ENCODE data around the gene LCP1. TPM values are rescaled to one million over a fixed set of nuclear protein-coding genes. Genes with fewer than 3 reads are reported as not detected.

The LCP1 gene
- total and polyA plus RNA-seq, 2 of the 13 experiments (the other 11 are each of a cell fraction or from before 2014, with no cell fraction given) = 1.6 TPM

DNA sequence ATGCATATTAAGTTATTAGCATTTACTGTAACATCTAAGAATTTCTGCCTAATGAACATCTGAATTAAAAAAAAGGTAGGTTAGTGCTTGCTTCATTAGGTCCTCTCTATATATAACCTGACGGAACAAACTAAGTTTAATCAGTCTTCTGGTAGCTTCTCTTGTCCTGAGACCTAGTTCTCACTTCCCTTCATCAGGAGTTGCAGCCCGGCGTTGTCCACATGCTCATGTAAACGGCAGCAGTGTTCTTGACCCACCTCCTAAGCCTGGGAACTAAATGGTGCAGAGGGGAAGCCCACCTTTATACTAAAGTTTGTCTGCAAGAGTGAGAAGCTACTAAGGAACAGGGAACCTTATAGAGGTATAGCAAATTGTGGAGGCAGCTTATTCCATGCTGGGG is 45.3 kb downstream of the LCP1 start (continued):
- TF ChIP-seq ZNF326 (CRISPR knock-in tag; IDR thresholded peaks at IDR 0.05; ENCODE audit: borderline replicate concordance) (no peak), ZNF570 (CRISPR knock-in tag; IDR thresholded peaks at IDR 0.05; ENCODE audit: borderline replicate concordance) (no peak), ATF1 (CRISPR knock-in tag; IDR thresholded peaks at IDR 0.05) (no peak), NFATC3 (CRISPR knock-in tag; IDR thresholded peaks at IDR 0.05) (no peak), POLR2G (IDR thresholded peaks at IDR 0.05; ENCODE audit: low read depth, low read length) (no peak)

DNA sequence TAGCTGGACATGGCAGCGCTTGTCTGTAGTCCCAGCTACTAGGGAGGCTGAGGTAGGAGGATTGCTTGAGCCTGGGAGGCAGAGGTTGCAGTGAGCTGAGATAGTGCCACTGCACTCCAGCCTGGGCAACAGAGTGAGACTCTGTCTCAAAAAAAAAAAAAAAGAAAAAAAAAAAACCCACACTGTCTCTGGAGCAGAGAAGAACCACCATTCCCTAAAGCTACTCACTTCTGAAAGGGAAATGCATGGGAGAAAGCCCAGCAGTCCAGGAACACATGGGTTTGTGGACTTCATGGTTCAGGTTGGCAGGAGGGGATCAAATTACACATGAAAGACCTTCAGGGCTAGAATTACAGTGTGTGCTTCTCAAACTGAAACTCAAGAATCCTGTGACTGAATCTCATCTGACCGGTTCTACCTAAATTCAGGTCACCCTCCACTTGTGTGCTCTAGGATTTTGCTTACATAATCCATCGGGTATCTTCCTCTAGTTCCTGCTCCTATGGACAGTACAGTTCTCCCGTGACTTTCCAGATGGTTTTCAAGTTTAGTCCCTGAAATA is 46.9 kb downstream of the LCP1 start:
- Histone ChIP-seq H3K4me1 (ENCODE audit: insufficient read depth, low read length) (peaks cover 43% of the 10 kb centered on the region), H3K36me3 (replicated peaks in 1 of 2; ENCODE audit: control insufficient read depth in 1 of 2, insufficient read depth in 2 of 2, low read length in 2 of 2) (no peaks in the 10 kb centered on the region), H4K20me1 (ENCODE audit: insufficient read depth, low read length) (no peaks in the 10 kb centered on the region), H3K79me2 (ENCODE audit: insufficient read depth, low read length) (no peaks in the 10 kb centered on the region), H2AFZ (ENCODE audit: low read length) (peak overlapping the region; percentile 72), H3K4me2 (ENCODE audit: low read depth, low read length) (peak overlapping the region; percentile 64), H3K4me3 (replicated peaks in 1 of 3; ENCODE audit: insufficient read depth in 1 of 3, low read depth in 2 of 3, low read length in 3 of 3) (no peak overlapping the region; a peak in 1 of 6 replicates), H3K27me3 (ENCODE audit: control insufficient read depth in 1 of 2, insufficient read depth in 2 of 2, low read length in 2 of 2) (no peaks in the 10 kb centered on the region), H3K9ac (ENCODE audit: insufficient read depth, low read depth, low read length) (peak overlapping the region; percentile 11), H3K27ac (ENCODE audit: extremely low read length, insufficient read depth, low read length) (peak overlapping the region; percentile 61), H3K9me3 (ENCODE audit: low read length) (no peaks in the 10 kb centered on the region)
- intact Hi-C loops (cut with micrococcal nuclease; ENCODE audit: unreplicated experiment) (no loop called here), in situ Hi-C loops (cut with HindIII; ENCODE audit: extremely low pct_ligation_motif_present, low pct_unique_long_range_greater_than_20kb) (no loop called here)
- BruUV-seq (replicated peaks) = no TSS peak
- peak; percentile 78 for DNase-seq (ENCODE audit: low spot score)
- peak; percentile 98 for ATAC-seq
- peak; percentile 84 for FAIRE-seq
- CTCF ChIA-PET (ENCODE audit: low intra/inter-chr PET ratio, low total read pairs) = no interaction called here
- POLR2A ChIA-PET = interaction anchor here (1.1 to 1.3 kb wide), 2 partner anchors 8 to 10 kb away, joined by 4 to 8 read pairs; no protein-coding TSS in a partner anchor
- 35% methylated on average over 4 of the region's 4 CpGs for WGBS (ENCODE audit: low lambda C conversion rate)
- TF ChIP-seq NAIF1 (CRISPR knock-in tag; IDR thresholded peaks at IDR 0.05; ENCODE audit: borderline replicate concordance) (0 out of 2 replicates have a peak, but pooled peaks have one; percentile 5), RARA (CRISPR knock-in tag; IDR thresholded peaks at IDR 0.05) (peak; percentile 12; the same call in 1 of the 2 replicates), MXI1 (IDR thresholded peaks at IDR 0.05; ENCODE audit: borderline replicate concordance, low read depth, low read length) (peak; percentile 43; the same call in 1 of the 3 replicates), HNF4A (CRISPR knock-in tag; IDR thresholded peaks at IDR 0.05) (peak; percentile 23), SMAD3 (CRISPR knock-in tag; IDR thresholded peaks at IDR 0.05) (0 out of 2 replicates have a peak, but pooled peaks have one; percentile 30), GFI1 (CRISPR knock-in tag; IDR thresholded peaks at IDR 0.05; ENCODE audit: borderline replicate concordance) (0 out of 2 replicates have a peak, but pooled peaks have one; percentile 17), HDAC2 (CRISPR knock-in tag; IDR thresholded peaks at IDR 0.05) (peak; percentile 25; the same call in 1 of the 2 replicates), SALL1 (CRISPR knock-in tag; IDR thresholded peaks at IDR 0.05) (peak; percentile 18; the same call in 1 of the 2 replicates), ZNF44 (CRISPR knock-in tag; IDR thresholded peaks at IDR 0.05) (no peak)
- TF ChIP-seq, protein P1, sequence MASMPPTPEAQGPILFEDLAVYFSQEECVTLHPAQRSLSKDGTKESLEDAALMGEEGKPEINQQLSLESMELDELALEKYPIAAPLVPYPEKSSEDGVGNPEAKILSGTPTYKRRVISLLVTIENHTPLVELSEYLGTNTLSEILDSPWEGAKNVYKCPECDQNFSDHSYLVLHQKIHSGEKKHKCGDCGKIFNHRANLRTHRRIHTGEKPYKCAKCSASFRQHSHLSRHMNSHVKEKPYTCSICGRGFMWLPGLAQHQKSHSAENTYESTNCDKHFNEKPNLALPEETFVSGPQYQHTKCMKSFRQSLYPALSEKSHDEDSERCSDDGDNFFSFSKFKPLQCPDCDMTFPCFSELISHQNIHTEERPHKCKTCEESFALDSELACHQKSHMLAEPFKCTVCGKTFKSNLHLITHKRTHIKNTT (CRISPR knock-in tag; IDR thresholded peaks at IDR 0.05) = no peak
- TF ChIP-seq, protein P2, sequence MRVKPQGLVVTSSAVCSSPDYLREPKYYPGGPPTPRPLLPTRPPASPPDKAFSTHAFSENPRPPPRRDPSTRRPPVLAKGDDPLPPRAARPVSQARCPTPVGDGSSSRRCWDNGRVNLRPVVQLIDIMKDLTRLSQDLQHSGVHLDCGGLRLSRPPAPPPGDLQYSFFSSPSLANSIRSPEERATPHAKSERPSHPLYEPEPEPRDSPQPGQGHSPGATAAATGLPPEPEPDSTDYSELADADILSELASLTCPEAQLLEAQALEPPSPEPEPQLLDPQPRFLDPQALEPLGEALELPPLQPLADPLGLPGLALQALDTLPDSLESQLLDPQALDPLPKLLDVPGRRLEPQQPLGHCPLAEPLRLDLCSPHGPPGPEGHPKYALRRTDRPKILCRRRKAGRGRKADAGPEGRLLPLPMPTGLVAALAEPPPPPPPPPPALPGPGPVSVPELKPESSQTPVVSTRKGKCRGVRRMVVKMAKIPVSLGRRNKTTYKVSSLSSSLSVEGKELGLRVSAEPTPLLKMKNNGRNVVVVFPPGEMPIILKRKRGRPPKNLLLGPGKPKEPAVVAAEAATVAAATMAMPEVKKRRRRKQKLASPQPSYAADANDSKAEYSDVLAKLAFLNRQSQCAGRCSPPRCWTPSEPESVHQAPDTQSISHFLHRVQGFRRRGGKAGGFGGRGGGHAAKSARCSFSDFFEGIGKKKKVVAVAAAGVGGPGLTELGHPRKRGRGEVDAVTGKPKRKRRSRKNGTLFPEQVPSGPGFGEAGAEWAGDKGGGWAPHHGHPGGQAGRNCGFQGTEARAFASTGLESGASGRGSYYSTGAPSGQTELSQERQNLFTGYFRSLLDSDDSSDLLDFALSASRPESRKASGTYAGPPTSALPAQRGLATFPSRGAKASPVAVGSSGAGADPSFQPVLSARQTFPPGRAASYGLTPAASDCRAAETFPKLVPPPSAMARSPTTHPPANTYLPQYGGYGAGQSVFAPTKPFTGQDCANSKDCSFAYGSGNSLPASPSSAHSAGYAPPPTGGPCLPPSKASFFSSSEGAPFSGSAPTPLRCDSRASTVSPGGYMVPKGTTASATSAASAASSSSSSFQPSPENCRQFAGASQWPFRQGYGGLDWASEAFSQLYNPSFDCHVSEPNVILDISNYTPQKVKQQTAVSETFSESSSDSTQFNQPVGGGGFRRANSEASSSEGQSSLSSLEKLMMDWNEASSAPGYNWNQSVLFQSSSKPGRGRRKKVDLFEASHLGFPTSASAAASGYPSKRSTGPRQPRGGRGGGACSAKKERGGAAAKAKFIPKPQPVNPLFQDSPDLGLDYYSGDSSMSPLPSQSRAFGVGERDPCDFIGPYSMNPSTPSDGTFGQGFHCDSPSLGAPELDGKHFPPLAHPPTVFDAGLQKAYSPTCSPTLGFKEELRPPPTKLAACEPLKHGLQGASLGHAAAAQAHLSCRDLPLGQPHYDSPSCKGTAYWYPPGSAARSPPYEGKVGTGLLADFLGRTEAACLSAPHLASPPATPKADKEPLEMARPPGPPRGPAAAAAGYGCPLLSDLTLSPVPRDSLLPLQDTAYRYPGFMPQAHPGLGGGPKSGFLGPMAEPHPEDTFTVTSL (CRISPR knock-in tag; IDR thresholded peaks at IDR 0.05; ENCODE audit: borderline replicate concordance) = peak; percentile 50; the same call in 1 of the 2 replicates
